Endothelial cell of umbilical vein (primary cell): ENCODE results near the gene NONO. TPM values are rescaled to one million over a fixed set of nuclear protein-coding genes. Genes with fewer than 3 reads are reported as not detected.

ENCODE experiments used
- BruUV-seq: library from RNA; stranded (reverse); fragments of 400-500 nt; replicated peaks from 2 replicates; lab custom pipeline; 2021; lab: Mats Ljungman, UMichigan
- CTCF ChIA-PET: fragments of 300-600, 350-600 bp; sonication (Branson Sonifier 250); formaldehyde crosslinking; loops from one replicate; lab custom pipeline; 2021; ENCODE audit warnings: antibody characterized with exemption, inconsistent platforms; lab: Charles Lee
- POLR2A ChIA-PET: fragments of 300-600, 350-600 bp; sonication (Branson Sonifier 250); formaldehyde crosslinking; loops from one replicate; lab custom pipeline; 2021; ENCODE audit warnings: antibody characterized with exemption, inconsistent platforms; lab: Charles Lee
- DNase-seq: peaks from one replicate; pipeline ENCODE4 v3.0.0-alpha.2; 2011; ENCODE audit warnings: low read depth, low spot score
- FAIRE-seq: peaks from 2 replicates; lab custom pipeline; 2011; peaks lifted over from hg19 to GRCh38; lab: Jason Lieb, UNC
- H2AFZ ChIP-seq: 2 replicates; pipeline ENCODE4 v1.6.0; 2012; ENCODE audit warnings: low read depth, low read length, control low read depth, inconsistent platforms
- H3K27ac ChIP-seq: 2 replicates; pipeline ENCODE4 v1.5.1; 2011; ENCODE audit warnings: low read depth, mild to moderate bottlenecking, control low read depth, low read length, moderate library complexity; ENCODE audit not compliant: insufficient read depth
- H3K27me3 ChIP-seq, 2 experiments: 2 replicates each; pipeline versions ENCODE4 v1.6.0 to v1.6.1; 2011; ENCODE audit warnings: low read length in 2 of 2, mixed read lengths in 1 of 2; ENCODE audit not compliant: control insufficient read depth in 2 of 2, insufficient read depth in 2 of 2
- H3K36me3 ChIP-seq, 2 experiments: 2 replicates in 1 of 2; 3 replicates in 1 of 2; pipeline ENCODE4 v1.5.1; 2011; ENCODE audit warnings: low read length in 2 of 2, mild to moderate bottlenecking in 1 of 2, moderate library complexity in 1 of 2; ENCODE audit not compliant: control insufficient read depth in 2 of 2, insufficient read depth in 2 of 2; ENCODE audit errors: extremely low read depth in 1 of 2
- H3K4me1 ChIP-seq: 3 replicates; pipeline ENCODE4 v1.5.1; 2011; ENCODE audit warnings: mild to moderate bottlenecking, low read length; ENCODE audit not compliant: control insufficient read depth, insufficient read depth; ENCODE audit errors: extremely low read depth
- H3K4me2 ChIP-seq: 2 replicates; pipeline ENCODE4 v1.6.1; 2011; ENCODE audit warnings: low read length, control low read depth, mixed read lengths; ENCODE audit not compliant: insufficient read depth
- H3K4me3 ChIP-seq, 3 experiments: fragments of 200-600 bp in 1 of 3; sonication (generic), shearing (Covaris generic) in 1 of 3; replicated peaks in 1 of 3; 2 replicates each; pipeline ENCODE4 v1.5.1; 2011 to 2016; ENCODE audit warnings: control low read depth in 3 of 3, low read length in 3 of 3, mild to moderate bottlenecking in 2 of 3, inconsistent platforms in 1 of 3, low read depth in 1 of 3, moderate library complexity in 1 of 3; ENCODE audit not compliant: insufficient read depth in 1 of 3
- H3K79me2 ChIP-seq: 2 replicates; pipeline ENCODE4 v1.6.0; 2012; ENCODE audit warnings: low read length, inconsistent platforms; ENCODE audit not compliant: control insufficient read depth, insufficient read depth
- H3K9ac ChIP-seq: replicated peaks from 2 replicates; pipeline ENCODE3; 2011; ENCODE audit warnings: low read length, control low read depth; ENCODE audit not compliant: insufficient read depth; ENCODE audit errors: extremely low read depth
- H3K9me1 ChIP-seq: replicated peaks from 3 replicates; pipeline ENCODE4 v1.6.0; 2011; ENCODE audit warnings: mild to moderate bottlenecking, low read length; ENCODE audit not compliant: control insufficient read depth, insufficient read depth; ENCODE audit errors: extremely low read depth
- H3K9me3 ChIP-seq: replicated peaks from 2 replicates; pipeline ENCODE4 v1.5.1; 2012; ENCODE audit warnings: low read length, inconsistent platforms; ENCODE audit not compliant: control insufficient read depth, insufficient read depth
- H4K20me1 ChIP-seq: replicated peaks from 2 replicates; pipeline ENCODE3; 2011; ENCODE audit warnings: mild to moderate bottlenecking, low read length; ENCODE audit not compliant: control insufficient read depth, insufficient read depth; ENCODE audit errors: extremely low read depth
- CTCF ChIP-seq, 2 donors: IDR thresholded peaks; 1 replicate in 1 of 2; 2 replicates in 1 of 2; pipeline ENCODE4 v1.5.1; 2011; ENCODE audit warnings: low read length in 2 of 2, mild to moderate bottlenecking in 2 of 2, moderate library complexity in 2 of 2, control low read depth in 1 of 2, inconsistent platforms in 1 of 2, low read depth in 1 of 2; ENCODE audit not compliant: insufficient read depth in 1 of 2; ENCODE audit errors: extremely low read depth in 1 of 2
- EZH2 ChIP-seq: IDR thresholded peaks from 2 replicates; pipeline ENCODE4 v1.6.1; 2012; ENCODE audit warnings: borderline replicate concordance, low read depth, mild to moderate bottlenecking, moderate library complexity, low read length, inconsistent platforms; ENCODE audit not compliant: severe bottlenecking
- FOS ChIP-seq: IDR thresholded peaks from 2 replicates; pipeline ENCODE4 v1.6.1; 2011; ENCODE audit warnings: mild to moderate bottlenecking, low read length, moderate library complexity, borderline replicate concordance; ENCODE audit not compliant: insufficient read depth
- GATA2 ChIP-seq: IDR thresholded peaks from 2 replicates; pipeline ENCODE4 v1.7.0; 2011; ENCODE audit warnings: low read depth, mild to moderate bottlenecking, moderate library complexity, mixed read lengths, low read length; ENCODE audit not compliant: insufficient read length, insufficient read depth
- JUN ChIP-seq: IDR thresholded peaks from 2 replicates; pipeline ENCODE4 v1.6.1; 2011; ENCODE audit warnings: borderline replicate concordance, low read depth; ENCODE audit not compliant: insufficient read length, insufficient read depth
- MAX ChIP-seq: IDR thresholded peaks from 2 replicates; pipeline ENCODE4 v1.6.1; 2011; ENCODE audit not compliant: insufficient read depth, insufficient read length
- MYC ChIP-seq: IDR thresholded peaks from one replicate; pipeline ENCODE4 v1.6.1; 2011; ENCODE audit warnings: mild to moderate bottlenecking, low read depth, low read length
- POLR2A ChIP-seq: IDR thresholded peaks from 2 replicates; pipeline ENCODE4 v1.6.1; 2012; ENCODE audit warnings: low read depth, mild to moderate bottlenecking, control low read depth, low read length
- POLR2AphosphoS5 ChIP-seq: IDR thresholded peaks from 2 replicates; pipeline ENCODE4 v1.6.1; 2012; ENCODE audit warnings: low read depth, mild to moderate bottlenecking, control low read depth, low read length, moderate library complexity; ENCODE audit not compliant: insufficient read depth
- dilution Hi-C: fragments of 300-500 bp; cut with MboI; formaldehyde crosslinking; loops from one replicate; pipeline ENCODE4 v1.15.0; 2019; ENCODE audit warnings: low sequenced_read_pairs; ENCODE audit not compliant: extremely low pct_ligation_motif_present
- intact Hi-C: fragments of 100-400 bp; cut with micrococcal nuclease; formaldehyde crosslinking; loops from one replicate; pipeline ENCODE4 v1.10.0; 2022
- polyA plus RNA-seq, 4 experiments: library from polyadenylated mRNA; depleted of rRNA in 3 of 4; stranded (reverse) in 3 of 4; unstranded in 1 of 4; fragments of >200 nt; gene quantifications; 2 replicates each; pipeline versions ENCODE4 v1.2.1 to v1.2.3, GENCODE V29; 2011 to 2012; ENCODE audit warnings: missing spikeins in 1 of 4
- total RNA-seq: library from RNA; stranded (reverse); gene quantifications from 2 replicates; pipeline ENCODE4 v1.2.3, GENCODE V29; 2021

Gene NONO
- total and polyA plus RNA-seq, 2 donors (not counting 3 experiments of a cell fraction or from before 2014, with no cell fraction given): 249 to 466 TPM

GRCh38 chrX:71304561-71304960 lies 21.1 kb downstream of the NONO start:
- Histone ChIP-seq H4K20me1 (no peaks in the 10 kb centered on the region), H3K27ac (no peak overlapping the region), H3K9ac (no peak overlapping the region), H3K27me3 (no peaks in the 10 kb centered on the region), H3K9me1 (no peaks in the 10 kb centered on the region), H3K79me2 (no peaks in the 10 kb centered on the region), H3K36me3 (peaks cover 4 to 8% of the 10 kb centered on the region in 2 experiments), H3K4me2 (no peak overlapping the region), H2AFZ (no peak overlapping the region), H3K4me3 (no peak overlapping the region), H3K9me3 (no peaks in the 10 kb centered on the region), H3K4me1 (peaks cover 26% of the 10 kb centered on the region)
- FAIRE-seq (no peak), DNase-seq (no peak)
- ChIA-PET CTCF (no interaction called here), POLR2A (no interaction called here)
- dilution Hi-C loops: no loop called here
- TF ChIP-seq EZH2 (no peak), JUN (no peak), POLR2AphosphoS5 (no peak), GATA2 (no peak), MYC (no peak), MAX (no peak), CTCF (IDR thresholded peaks at IDR 0.05; ENCODE audit: extremely low read depth in 1 of 2, insufficient read depth in 1 of 2, low read depth in 1 of 2, low read length in 2 of 2) (no peak), POLR2A (no peak), FOS (no peak)
- intact Hi-C loops: loop anchor here (5.0 kb wide), 1 partner anchor 63 kb away; the partner anchor contains the start of gene TAF1
- BruUV-seq: no TSS peak
